Upper lobe of left lung (tissue), 4 donors: ENCODE results near the gene SERINC5.

ENCODE experiments used
- EP300 ChIP-seq, 4 donors: sonication (generic); formaldehyde crosslinking; IDR thresholded peaks; one replicate each; pipeline ENCODE4 v1.5.1; 2017; ENCODE audit warnings: antibody characterized with exemption in 4 of 4, control low read depth in 2 of 4
- POLR2A ChIP-seq, 4 donors: fragments of 450-650 bp; IDR thresholded peaks; one replicate each; pipeline ENCODE4 v1.5.1; 2016 to 2017; ENCODE audit warnings: antibody characterized with exemption in 4 of 4, mild to moderate bottlenecking in 2 of 4
- POLR2AphosphoS5 ChIP-seq, 2 donors: sonication (generic); formaldehyde crosslinking; IDR thresholded peaks; one replicate each; pipeline ENCODE4 v1.5.1; 2017; ENCODE audit warnings: antibody characterized with exemption in 2 of 2
- TF ChIP-seq, protein P1 (sequence below), 6 experiments: fragments of 450-650 bp in 4 of 6; fragments of 200-600 bp in 2 of 6; sonication (generic) in 2 of 6; IDR thresholded peaks; one replicate each; pipeline ENCODE4 v1.5.1; 2016 to 2019; ENCODE audit warnings: antibody characterized with exemption in 6 of 6

DNA sequence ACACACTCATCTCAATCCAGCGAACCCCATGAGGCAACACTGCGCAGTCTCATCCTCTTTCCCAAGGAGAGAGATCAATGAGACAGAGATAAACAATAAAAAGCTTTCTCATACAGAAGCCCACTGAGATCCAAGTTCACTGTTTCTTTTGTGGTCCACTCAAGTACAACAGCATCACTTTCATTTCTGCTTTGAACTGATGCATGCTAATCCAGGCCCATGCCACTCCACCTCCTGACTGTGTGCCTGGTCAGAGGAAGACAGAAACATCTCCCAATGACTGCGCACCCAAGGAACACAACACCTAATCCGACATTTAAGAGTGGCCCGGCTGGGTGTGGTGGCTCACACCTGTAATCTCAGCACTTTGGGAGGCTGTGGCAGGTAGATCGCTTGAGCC lies 104.0 kb downstream of the SERINC5 start:
- TF ChIP-seq, protein P1, sequence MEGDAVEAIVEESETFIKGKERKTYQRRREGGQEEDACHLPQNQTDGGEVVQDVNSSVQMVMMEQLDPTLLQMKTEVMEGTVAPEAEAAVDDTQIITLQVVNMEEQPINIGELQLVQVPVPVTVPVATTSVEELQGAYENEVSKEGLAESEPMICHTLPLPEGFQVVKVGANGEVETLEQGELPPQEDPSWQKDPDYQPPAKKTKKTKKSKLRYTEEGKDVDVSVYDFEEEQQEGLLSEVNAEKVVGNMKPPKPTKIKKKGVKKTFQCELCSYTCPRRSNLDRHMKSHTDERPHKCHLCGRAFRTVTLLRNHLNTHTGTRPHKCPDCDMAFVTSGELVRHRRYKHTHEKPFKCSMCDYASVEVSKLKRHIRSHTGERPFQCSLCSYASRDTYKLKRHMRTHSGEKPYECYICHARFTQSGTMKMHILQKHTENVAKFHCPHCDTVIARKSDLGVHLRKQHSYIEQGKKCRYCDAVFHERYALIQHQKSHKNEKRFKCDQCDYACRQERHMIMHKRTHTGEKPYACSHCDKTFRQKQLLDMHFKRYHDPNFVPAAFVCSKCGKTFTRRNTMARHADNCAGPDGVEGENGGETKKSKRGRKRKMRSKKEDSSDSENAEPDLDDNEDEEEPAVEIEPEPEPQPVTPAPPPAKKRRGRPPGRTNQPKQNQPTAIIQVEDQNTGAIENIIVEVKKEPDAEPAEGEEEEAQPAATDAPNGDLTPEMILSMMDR (IDR thresholded peaks at IDR 0.05): no peak
- no peak for TF ChIP-seq POLR2A (IDR thresholded peaks at IDR 0.05)
- TF ChIP-seq POLR2AphosphoS5 (IDR thresholded peaks at IDR 0.05): no peak
- TF ChIP-seq EP300 (IDR thresholded peaks at IDR 0.05): no peak
